Measurements from ENCODE around the gene RDH16.
"Not testable (repeated sequence)": the region's sequence is repeated elsewhere in the genome, so short reads cannot be mapped to it uniquely, and the experiment has no call there.

RDH16 gene

DNA sequence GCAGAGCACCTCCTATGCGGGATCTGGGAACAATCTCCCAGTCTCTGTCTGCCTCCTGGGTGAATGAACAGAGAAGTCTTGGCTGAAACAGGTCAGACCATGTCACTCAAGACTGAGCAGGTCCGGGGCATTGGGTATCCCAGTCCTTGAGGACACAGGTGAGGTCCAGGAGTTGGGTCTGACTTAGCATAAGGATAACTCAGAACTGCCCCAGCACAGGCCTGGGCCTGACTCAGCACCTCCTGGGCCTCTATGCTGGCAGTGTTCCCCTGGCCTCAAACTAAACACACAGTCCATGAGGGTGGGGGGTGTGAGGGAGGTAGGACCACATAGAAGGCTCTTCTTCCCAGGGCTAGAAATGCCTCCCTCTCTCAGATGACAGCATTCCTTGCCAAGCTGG, 21.7 kb downstream of the RDH16 start:
- no peak for DNase-seq (ENCODE audit: low read depth in 1 of 2, low spot score in 1 of 2)
- no peak for TF ChIP-seq JUND (IDR thresholded peaks at IDR 0.05; ENCODE audit: low read depth)
- in situ Hi-C loops (cut with HindIII; ENCODE audit: low pct_unique_long_range_greater_than_20kb, low sequenced_read_pairs), result no loop called here

GRCh38 chr12:56935157-56935556, 22.3 kb downstream of the RDH16 start:
- no peak for DNase-seq (ENCODE audit: low read depth in 1 of 2, low spot score in 1 of 2)
- in situ Hi-C loops (cut with HindIII; ENCODE audit: low pct_unique_long_range_greater_than_20kb, low sequenced_read_pairs), result no loop called here
- no peak for TF ChIP-seq JUND (IDR thresholded peaks at IDR 0.05; ENCODE audit: low read depth)

DNA sequence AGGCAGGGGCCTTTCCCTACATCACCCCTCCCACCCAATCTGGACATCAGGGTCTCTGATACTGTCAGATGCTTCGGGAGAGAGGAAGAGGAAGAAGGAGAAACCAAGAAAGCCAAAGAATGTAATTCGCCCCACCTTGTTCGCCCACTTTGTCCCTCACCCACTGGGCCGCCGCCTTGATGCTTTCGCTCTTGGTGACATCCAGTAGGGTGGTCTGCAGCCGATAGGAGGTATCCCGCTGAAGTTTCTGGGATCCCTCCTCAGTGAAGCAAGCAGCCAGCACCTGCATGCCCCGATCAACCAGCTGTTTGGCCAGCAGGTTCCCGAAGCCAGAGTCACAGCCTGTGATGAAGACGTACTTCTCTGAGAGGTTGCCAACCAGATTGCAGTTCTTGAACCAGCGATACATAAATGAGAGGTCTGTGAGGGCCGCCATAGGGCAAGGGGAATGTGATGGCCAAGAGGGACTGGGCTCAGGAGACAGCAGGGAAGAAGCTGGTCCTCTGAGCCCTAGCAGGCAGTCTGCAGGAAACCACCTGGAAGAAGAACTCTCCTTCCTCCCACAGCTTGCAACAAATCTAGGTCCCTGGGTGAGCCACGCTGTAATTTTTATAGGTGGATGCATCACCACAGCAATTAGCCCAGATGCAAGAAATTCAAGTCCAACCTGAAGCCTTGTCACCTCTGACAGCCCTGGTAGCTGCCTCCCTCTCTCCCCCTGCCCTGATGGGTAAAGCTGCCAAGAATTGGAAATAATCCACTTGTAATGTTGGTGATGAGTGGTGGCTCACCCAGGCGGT, 23.4 kb downstream of the RDH16 start, which contains the start of gene SDR9C7:
SDR9C7 (minus strand) TSS at position 583 of the 800 bp plus-strand sequence; CDS start at position 436, 147 bp downstream.
- TF ChIP-seq JUND (IDR thresholded peaks at IDR 0.05; ENCODE audit: low read depth), result no peak
- DNase-seq (ENCODE audit: low read depth in 1 of 2, low spot score in 1 of 2), result peak in 1 of 2 experiments; percentile 42

DNA sequence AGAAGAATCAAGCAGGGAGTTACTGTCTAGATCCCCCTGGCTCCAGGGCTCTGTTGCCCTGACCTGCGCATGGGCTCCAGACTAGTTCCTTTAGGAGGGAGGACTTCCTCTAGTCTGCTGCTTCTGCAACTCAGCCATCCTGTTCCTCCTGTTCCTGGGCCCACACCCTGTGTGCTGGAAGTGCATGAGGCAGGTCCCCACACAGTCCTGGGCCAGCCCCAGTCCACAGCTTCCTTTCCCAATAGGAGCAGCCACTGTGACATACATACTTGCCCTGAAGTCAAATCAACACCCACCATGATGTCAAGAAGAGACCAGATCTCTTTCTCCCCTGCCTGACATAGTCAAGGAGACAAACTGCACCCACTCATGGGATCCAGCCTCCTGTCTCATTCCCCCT, 24.5 kb downstream of the RDH16 start:
- no peak for TF ChIP-seq JUND (IDR thresholded peaks at IDR 0.05; ENCODE audit: low read depth)
- in situ Hi-C loops (cut with HindIII; ENCODE audit: low pct_unique_long_range_greater_than_20kb, low sequenced_read_pairs), result no loop called here
- DNase-seq (ENCODE audit: low read depth in 1 of 2, low spot score in 1 of 2), result peak in 1 of 2 experiments; percentile 87

More for the DNA sequence above, 23.4 kb downstream of the RDH16 start, which contains the start of gene SDR9C7:
- in situ Hi-C loops (cut with HindIII; ENCODE audit: low pct_unique_long_range_greater_than_20kb, low sequenced_read_pairs), result no loop called here

- in situ Hi-C loops (cut with HindIII; ENCODE audit: low pct_unique_long_range_greater_than_20kb, low sequenced_read_pairs), result no loop called here
Observed at GRCh38 chr12:56932146-56932545, 25.3 kb downstream of the RDH16 start.

GRCh38 chr12:56931474-56931978, 25.9 kb downstream of the RDH16 start:
- peak in 1 of 2 experiments; percentile 92 for DNase-seq (ENCODE audit: low read depth in 1 of 2, low spot score in 1 of 2)
- no peak for TF ChIP-seq JUND (IDR thresholded peaks at IDR 0.05; ENCODE audit: low read depth)
- in situ Hi-C loops (cut with HindIII; ENCODE audit: low pct_unique_long_range_greater_than_20kb, low sequenced_read_pairs), result no loop called here

More at GRCh38 chr12:56932146-56932545, 25.3 kb downstream of the RDH16 start:
- TF ChIP-seq JUND (IDR thresholded peaks at IDR 0.05; ENCODE audit: low read depth), result no peak
- no peak for DNase-seq (ENCODE audit: low read depth in 1 of 2, low spot score in 1 of 2)

- DNase-seq (ENCODE audit: low read depth in 1 of 2, low spot score in 1 of 2), result no peak
- in situ Hi-C loops (cut with HindIII; ENCODE audit: low pct_unique_long_range_greater_than_20kb, low sequenced_read_pairs), result no loop called here
- TF ChIP-seq JUND (IDR thresholded peaks at IDR 0.05; ENCODE audit: low read depth), result no peak
Observed at GRCh38 chr12:56930241-56930640, 27.2 kb downstream of the RDH16 start.

DNA sequence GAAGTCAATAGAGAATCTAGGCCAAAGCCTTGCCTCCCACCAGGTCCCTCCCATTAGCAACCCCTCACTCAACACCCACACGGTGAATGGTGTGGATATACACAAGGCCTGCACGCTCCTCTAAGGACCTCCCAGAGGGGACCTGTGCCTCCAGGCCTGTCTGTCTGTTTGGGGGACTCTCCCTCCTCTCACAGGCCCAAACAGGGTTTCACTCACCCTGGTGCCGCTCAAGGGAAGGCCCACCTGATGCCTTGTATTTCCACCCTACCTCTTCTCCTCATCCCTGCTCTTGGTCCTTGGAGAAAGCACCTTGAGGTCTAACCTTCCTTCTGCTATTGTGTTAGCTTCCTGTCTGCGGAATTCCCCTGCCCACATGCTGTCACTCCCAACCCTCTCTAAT, 27.6 kb downstream of the RDH16 start:
- no peak for DNase-seq (ENCODE audit: low read depth in 1 of 2, low spot score in 1 of 2)
- in situ Hi-C loops (cut with HindIII; ENCODE audit: low pct_unique_long_range_greater_than_20kb, low sequenced_read_pairs), result no loop called here
- no peak for TF ChIP-seq JUND (IDR thresholded peaks at IDR 0.05; ENCODE audit: low read depth)

GRCh38 chr12:56928262-56928661, 29.1 kb downstream of the RDH16 start:
- no peak for TF ChIP-seq JUND (IDR thresholded peaks at IDR 0.05; ENCODE audit: low read depth)
- in situ Hi-C loops (cut with HindIII; ENCODE audit: low pct_unique_long_range_greater_than_20kb, low sequenced_read_pairs), result no loop called here

DNA sequence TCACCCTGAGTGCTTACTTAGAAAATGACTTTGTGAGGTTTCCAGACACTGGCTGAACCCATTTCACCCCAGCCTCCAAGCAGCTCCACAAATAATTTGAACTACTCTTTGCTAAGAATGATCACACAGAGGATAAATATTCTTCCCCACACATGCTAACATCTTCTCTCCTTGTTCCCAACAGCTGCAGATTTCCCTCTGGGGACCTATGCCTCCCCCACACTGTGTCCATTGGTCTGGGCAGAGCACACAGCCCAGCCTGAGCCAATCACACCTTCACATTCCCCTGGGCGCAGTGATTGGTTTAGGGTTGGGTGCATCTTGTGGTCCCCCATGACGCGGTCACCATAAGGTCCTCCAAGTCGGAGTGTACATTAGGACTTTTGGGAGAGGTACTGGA, 30.1 kb downstream of the RDH16 start:
- no peak for DNase-seq (ENCODE audit: low read depth in 1 of 2, low spot score in 1 of 2)
- in situ Hi-C loops (cut with HindIII; ENCODE audit: low pct_unique_long_range_greater_than_20kb, low sequenced_read_pairs), result no loop called here
- no peak for TF ChIP-seq JUND (IDR thresholded peaks at IDR 0.05; ENCODE audit: low read depth)

More at GRCh38 chr12:56928262-56928661, 29.1 kb downstream of the RDH16 start:
- DNase-seq (ENCODE audit: low read depth in 1 of 2, low spot score in 1 of 2), result no peak

DNA sequence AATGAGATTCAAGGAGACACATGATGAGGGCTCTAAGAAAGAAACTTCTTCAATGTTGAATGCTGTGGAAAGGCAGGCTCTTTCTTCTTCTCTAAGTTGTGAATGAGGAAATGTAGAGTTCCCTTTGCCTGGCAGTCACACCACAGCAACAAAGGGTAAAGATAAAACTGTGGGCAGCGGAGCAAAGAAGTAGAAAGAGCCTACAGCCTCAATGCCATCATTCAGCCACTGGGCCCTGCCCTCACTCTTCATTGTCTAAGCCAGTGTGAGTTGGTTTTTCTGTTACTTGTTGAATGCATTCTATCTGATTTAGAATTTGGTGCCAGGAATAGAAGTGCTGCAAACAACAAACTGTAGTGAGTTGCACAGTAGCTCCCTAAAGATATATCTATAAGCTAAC, 35.4 kb downstream of the RDH16 start:
- TF ChIP-seq JUND (IDR thresholded peaks at IDR 0.05; ENCODE audit: low read depth), result no peak
- in situ Hi-C loops (cut with HindIII; ENCODE audit: low pct_unique_long_range_greater_than_20kb, low sequenced_read_pairs), result no loop called here

DNA sequence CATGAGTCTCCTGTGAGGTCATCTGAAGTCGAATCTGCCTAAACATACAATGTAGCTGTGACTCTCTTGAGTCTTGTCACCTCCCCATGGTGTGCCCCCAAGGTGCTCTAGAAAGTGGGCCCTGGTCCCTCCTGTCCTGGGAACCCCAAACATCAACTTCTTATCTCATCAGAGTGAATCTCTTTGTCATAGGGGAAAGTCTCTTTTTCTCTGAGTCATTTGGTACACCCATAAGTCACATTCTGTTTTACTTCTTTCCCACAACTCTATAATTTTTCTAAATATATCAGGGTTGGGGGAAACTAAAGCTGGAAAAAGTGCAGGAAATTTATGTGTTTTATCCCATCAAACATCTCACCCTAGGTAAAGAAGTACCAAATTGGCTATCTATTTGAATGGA, 36.1 kb downstream of the RDH16 start:
- TF ChIP-seq JUND (IDR thresholded peaks at IDR 0.05; ENCODE audit: low read depth), result no peak
- in situ Hi-C loops (cut with HindIII; ENCODE audit: low pct_unique_long_range_greater_than_20kb, low sequenced_read_pairs), result no loop called here
- no peak for DNase-seq (ENCODE audit: low read depth in 1 of 2, low spot score in 1 of 2)

More for the DNA sequence above, 35.4 kb downstream of the RDH16 start:
- DNase-seq (ENCODE audit: low read depth in 1 of 2, low spot score in 1 of 2), result no peak

DNA sequence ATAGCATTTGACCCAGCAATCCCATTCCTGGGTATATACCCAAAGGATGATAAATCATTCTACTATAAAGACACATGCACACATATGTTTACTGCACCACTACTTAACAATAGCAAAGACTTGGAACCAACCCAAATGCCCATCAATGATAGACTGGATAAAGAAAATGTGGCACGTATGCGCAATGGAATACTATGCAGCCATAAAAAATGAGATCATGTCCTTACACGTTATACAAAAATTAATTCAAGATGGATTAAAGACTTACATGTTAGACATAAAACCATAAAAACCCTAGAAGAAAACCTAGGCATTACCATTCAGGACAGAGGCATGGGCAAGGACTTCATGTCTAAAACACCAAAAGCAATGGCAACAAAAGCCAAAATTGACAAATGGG, 39.3 kb downstream of the RDH16 start:
- in situ Hi-C loops (cut with HindIII; ENCODE audit: low pct_unique_long_range_greater_than_20kb, low sequenced_read_pairs), result not testable (repeated sequence)

More for the DNA sequence above, 39.3 kb downstream of the RDH16 start:
- not testable (repeated sequence) for DNase-seq (ENCODE audit: low read depth in 1 of 2, low spot score in 1 of 2)

Measured in T47D (cell line).